CD4-positive, alpha-beta T cell treated with Interleukin-4 for 4 hours (primary cell): ENCODE results near the gene BANP.
"Not testable (repeated sequence)": the region's sequence is repeated elsewhere in the genome, so short reads cannot be mapped to it uniquely, and the experiment has no call there.

ENCODE experiments used
- DNase-seq: peaks from one replicate; pipeline ENCODE4 v3.0.0-alpha.2; 2020

BANP gene

DNA sequence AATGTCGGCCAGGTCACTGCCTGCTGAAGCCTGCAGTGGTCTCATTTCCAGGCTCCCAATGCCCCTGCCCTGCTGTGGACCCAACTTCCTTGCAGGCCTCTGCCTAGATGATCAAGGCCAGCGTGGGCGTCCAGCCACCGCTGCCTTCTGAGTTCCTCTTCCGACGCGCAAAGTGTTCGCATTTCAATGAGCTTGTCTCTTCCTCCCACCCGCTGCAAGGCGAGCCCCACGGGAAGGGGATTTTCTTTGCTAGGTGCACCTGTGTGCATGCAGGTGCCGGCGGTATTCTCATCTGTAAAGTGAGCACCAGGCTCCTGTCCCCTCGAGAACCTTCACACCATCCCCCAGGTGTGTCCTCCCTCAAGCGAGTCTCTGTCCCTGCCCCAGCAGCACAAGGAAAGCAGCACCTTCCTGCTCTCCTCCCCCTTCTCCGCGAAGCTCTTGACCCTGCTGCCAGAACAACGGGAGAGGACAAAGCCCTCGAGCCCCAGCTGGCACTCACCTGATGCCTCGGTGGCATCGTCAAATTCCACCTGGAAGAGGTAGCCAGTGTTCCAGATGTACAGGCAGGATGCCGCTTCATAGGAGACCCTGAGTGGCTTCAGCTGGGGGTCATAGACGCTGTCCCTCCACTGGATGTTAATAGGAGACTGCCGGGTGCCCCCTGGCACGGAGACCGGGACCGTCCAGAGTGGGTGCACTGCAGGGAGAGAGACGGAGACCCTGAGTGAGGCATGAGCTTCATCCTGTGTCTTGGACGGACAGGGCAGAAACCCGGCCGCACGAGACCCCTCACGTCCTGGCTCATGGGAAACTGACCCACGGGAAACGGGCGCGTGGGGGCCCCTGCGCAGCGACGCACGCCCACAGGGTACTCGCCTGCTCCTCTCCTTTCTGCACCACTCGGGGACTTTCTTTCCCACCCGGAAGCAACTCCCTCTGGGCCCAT is 24.7 kb upstream of the BANP start:
- no peak for DNase-seq

DNA sequence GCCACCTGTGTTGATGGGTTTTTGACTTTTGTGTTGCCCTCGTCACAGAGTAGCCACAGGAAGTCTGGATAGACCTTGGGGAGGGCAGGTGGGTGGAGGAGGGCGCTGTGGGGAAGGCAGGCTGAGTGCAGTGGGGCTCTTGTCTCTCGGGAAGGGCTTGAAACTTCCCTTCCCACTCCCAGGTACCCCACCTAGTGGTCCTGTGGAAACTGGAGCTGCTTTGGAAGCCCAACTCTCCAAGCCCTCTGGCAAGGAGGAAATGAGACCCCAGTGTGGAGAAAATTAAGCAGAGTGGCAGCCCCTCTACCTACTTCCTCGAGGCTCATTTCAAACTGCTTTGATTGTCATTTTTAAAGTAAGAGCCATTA is 24.1 kb upstream of the BANP start:
- no peak for DNase-seq

DNA sequence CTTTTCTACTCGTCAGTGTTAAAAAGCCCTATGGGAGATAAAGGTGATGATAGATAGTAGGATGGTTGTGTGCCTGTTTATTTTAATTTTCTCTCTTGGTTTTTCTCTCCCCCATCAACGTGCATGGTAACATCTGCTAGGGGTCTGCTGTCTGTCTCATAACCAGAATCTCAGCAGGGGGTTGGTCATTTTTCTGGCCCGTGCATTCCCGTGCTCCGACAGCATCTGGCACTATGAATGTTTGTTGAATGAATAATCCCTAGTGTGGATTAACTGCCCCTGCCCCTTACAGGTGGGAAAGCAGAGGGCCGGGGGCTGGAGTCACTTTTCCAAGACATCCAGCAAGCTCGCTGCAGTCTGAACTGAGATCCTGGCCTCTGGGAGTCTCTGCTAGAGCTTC is 21.2 kb upstream of the BANP start:
- DNase-seq = no peak

DNA sequence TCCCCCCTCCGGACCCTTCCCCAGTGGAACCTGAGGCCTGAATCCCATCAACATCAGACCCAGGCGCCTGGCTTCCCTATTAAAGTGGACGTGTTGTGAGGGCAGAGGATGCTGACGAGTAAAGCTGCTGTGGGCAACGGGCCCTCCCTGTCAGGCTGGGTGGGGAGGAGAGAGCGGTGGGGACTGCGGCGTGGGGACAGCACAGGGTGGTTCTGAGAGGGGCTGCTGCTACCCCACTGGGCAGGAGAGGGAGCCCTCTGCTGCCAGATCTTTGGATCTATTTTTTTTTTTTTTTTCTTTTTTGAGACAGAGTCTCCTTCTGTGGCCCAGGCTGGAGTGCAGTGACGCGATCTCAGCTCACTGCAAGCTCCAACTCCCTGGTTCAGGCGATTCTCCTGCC is 20.8 kb upstream of the BANP start:
- no peak for DNase-seq

DNA sequence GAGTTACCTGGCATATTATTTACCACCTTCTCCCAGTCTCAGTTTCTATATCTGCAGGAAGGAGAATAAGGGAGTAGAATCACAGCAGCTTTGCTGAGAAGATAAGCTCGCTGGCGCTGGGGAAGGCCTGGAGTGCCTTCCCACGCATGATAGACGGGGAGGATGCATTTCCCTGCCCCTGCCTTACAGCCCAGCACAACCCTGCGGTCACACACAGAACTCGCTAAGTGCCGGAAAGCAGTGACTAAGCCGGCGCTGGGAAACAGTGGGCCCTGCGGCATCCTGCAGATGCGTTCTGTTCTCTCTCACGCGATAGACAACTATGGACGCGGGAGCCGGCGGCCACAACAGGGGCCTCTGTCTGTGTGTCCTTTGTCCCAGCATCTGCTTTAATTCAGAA is 19.7 kb upstream of the BANP start:
- DNase-seq = no peak

DNA sequence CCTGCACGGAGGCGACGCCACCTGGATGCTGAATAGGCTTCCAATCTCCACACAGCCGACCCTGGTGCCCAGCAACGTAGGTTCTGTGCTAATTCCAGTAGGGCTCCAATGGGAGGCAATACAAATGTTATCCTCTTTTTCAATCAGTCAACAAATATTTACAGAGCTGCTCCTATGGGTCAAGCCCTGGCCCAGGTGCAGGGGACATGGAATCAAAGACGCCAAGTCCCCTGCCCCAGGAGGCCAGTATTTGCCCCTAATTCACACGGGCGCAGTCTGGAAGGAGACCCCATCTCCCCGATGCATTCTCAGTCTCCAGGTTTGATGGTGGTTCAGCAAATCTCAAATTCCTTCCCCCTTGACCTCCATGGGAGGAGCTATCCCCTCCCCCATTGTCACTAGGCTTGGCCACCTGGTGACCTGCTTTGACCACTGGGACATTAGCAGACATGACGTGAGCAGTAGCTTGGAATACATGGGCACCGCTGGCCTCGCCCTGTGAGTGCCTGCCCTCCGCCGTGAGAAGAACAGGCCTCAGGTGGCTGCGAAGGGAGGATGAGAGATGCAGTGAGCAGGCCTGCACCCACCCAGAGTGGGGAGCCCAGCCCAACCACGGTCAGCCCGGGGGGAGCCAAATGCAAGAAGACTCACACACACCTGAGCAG is 18.6 kb upstream of the BANP start:
- not testable (repeated sequence) for DNase-seq

DNA sequence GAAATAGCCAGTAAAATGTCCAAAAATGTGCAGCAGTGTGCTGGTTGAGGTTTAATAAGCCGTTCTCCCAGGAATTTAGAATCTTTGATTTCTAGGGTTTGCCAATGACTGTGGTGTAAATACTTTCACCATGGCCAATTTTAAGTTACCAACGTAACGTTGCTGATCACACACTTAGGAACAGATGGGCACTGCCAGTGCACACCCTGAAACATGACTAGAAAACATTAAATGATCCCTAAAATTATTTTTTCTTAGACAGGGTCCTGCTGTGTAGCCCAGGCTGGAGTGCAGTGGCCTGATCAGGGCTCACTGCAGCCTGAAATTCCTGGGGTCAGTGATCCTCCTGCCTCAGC is 18.1 kb upstream of the BANP start:
- no peak for DNase-seq

DNA sequence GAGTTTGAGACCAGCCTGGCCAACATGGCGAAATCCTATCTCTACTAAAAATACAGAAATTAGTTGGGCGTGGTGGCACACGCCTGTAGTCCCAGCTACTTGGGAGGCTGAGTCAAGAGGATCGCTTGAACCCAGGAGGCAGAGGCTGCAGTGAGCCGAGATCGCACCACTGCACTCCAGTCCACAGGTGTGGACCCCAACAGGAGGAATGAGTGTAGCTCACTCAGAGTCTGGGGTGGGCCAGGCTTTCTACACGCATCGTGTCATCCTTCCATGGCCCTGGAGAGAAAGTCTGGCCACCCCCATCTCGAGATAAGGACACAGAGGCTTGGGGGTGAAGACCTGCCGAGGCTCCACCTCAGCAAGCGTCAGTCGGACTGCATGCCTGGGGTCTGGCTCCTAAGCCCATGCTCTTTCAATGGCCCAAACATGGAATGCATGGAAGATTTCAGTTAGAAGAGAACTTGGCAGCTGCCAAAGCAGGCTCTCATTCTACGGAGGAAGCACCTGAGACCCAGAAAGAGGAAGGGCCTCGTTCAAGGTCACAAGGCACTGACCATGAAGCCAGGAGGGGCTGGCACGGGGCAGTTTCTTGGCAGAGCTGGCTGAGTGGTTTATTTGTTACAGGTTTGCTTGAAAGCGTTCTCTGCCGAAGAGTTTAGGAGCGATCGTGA is 16.3 kb upstream of the BANP start:
- not testable (repeated sequence) for DNase-seq

DNA sequence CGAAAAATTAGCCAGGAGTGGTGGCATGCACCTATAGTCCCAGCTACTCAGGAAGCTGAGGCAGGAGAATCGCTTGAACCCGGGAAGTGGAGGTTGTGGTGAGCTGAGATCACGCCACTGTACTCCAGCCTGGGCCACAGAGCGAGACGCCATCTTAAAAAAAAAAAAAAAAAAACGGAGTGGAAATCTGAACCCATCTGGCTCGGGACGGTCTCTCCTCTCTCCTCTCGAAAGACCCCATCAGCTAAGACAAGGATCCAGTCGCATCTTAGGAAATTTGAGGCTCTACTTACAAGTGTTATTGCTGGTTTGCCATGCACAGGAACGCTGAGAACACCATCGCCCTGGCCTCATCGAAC is 15.2 kb upstream of the BANP start:
- not testable (repeated sequence) for DNase-seq

DNA sequence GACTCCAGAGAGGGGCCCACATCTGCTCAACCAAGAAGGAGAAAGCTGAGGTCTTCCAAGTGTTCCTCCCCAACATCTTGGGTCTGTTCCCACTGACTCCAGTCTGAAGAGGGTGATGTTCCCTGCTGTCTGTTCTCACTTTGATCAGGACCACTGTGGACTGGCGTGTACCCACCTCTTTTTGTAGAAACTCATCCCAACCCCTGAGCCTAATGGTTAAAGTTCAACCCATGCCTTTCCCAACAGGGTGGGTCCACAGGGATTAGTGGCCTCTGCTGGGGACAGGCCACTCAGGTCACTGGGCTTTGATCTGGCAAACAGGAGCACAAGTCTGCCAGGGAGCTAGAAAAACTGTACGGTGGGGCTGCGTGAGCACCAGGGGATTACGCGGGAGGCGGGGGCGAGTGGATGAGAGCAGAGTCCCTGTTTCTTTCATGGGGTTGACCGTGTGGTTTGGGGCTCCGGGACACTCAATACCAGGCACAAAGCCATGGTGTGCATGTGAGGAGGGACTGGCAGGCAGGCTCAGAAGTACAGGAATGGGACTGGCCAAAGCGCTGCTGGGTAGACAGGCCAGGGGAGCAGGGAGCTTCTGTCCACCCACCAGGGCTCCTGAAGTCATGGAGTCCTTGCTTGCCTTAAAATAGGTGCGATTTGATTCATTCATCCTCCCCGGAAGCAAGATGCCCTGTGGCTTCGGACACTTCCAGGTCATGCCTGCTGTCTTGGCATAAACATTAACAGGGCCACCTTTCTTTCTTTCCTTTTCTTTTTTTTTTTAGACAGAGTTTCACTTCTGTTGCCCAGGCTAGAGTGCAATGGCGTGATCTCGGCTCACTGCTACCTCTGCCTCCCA is 14.6 kb upstream of the BANP start, which contains the start of gene CA5A:
CA5A (minus strand) TSS at position 155 of the 856 bp plus-strand sequence; CDS start at position 76, 79 bp downstream.
- no peak for DNase-seq

DNA sequence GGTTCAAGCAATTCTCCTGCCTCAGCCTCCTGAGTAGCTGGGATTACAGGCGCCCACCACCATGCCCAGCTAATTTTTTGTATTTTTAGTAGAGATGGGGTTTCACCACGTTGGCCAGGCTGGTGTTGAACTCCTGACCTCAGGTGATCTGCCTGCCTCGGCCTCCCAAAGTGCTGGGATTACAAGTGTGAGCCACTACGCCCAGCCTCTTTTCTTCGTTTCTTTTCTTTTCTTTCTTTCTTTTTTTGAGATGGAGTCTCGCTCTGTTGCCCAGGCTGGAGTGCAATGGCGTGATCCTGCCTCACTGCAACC is 14.0 kb upstream of the BANP start:
- not testable (repeated sequence) for DNase-seq

DNA sequence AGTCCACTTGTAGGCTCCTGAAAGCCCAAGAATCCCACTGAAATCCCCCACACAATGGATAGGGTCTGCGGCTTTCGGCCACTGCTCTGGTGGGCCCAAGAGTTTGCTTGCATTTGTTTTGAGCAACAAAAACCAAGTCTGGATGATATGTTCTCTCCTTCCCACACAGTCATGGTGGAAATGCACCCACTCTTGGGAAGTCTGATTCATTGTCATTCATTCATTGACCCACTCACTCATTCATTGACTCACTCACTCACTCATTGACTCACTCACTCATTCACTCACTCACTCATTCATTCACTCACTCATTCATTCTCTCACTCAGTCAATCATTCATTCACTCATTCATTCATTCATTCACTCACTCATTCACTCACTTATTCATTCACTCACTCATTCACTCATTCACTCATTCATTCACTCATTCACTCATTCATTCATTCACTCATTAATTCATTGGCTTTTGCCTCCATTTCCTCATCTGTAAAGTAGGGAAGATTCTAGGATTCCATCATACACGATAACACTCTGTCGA is 12.8 kb upstream of the BANP start:
- DNase-seq = no peak

DNA sequence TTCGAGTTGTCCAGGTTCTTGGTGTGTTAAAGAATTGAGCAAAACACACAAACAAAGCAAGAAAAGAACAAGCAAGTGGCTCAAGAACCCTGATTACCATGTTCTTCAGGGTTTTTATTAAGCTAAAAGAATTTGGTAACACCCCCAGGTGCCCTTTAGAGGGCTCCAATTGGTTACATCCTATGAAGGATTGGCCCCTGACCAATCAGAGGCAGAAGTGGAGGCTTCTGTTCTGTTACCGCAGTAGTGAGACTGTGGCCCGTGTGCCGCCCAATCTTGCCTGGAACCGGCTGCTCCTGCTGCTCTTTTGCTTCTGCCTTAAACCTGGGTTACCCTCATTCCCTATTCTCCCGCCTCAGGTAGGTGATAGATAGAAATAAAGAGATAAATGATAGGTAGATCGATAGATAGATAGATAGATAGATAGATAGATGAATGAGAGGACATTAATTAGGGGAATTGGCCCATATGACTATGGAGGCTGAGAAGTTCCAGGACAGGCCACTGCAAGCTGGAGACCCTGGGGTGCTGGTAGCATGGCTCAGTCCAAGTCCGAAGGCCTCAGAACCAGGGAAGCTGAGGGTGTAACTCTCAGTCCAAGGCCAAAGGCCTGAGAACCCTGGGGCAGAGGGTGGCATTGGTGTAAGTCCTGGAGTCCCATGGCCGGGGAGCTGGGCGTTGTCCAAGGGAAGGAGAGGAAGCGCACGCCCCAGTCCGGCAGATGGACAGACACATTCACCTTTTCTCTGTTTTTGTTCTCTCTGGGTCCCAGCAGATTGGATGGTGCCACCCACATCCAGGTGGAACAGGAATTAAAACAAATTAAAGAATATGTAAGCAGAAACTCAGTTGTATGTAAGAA is 11.4 kb upstream of the BANP start:
- no peak for DNase-seq

DNA sequence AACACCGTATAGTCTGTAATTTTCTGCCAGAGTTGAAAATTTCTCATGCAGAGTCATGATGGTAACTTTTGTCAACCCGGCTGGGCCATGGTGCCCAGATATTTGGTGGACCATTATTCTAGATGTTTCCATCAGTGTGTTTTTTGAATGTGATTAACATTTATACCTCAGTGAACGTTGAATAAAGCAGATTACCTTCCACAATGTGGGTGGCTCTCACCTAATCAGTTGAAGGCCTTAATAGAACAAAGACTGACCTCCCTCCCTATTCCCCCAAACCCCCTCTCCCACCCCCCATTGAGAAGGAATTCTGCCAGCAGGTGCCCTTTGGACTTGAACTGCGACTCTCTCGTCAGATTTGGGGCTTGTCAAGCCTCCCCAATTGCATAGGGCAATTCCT is 8.6 kb upstream of the BANP start:
- DNase-seq = no peak

DNA sequence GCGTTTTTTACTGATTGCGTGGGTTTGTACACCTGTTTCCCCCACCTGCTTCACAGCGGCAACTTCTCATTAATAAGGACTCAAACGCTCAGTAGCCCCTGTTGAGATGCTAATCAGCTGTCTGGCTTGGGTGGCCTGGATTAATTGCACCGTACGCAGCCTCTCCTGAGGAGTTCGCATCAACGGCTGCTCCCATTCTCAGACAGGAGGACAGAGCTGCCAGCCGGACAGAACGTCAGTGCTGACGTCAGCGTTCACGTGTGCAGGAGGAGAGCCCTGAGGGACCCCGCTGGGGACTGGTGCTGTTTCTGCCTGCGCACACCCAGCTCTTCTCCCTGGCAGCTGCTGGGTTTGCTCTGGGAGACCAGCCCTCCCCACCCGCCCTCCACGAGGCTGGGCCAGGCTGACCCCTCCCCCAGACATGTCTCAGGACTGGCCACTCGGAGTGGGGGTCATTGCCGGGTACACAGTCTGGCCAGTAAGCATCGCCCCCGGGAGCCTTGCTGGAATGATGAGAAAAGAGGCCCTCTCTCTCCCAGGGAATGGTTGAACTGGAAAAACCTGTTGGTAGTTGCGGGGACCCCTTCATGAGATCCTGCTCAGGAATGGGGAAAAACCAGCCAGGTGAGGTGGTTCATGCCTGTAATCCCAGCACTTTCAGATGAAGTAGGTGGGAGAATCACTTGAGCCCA is 5.7 kb upstream of the BANP start:
- DNase-seq = no peak

DNA sequence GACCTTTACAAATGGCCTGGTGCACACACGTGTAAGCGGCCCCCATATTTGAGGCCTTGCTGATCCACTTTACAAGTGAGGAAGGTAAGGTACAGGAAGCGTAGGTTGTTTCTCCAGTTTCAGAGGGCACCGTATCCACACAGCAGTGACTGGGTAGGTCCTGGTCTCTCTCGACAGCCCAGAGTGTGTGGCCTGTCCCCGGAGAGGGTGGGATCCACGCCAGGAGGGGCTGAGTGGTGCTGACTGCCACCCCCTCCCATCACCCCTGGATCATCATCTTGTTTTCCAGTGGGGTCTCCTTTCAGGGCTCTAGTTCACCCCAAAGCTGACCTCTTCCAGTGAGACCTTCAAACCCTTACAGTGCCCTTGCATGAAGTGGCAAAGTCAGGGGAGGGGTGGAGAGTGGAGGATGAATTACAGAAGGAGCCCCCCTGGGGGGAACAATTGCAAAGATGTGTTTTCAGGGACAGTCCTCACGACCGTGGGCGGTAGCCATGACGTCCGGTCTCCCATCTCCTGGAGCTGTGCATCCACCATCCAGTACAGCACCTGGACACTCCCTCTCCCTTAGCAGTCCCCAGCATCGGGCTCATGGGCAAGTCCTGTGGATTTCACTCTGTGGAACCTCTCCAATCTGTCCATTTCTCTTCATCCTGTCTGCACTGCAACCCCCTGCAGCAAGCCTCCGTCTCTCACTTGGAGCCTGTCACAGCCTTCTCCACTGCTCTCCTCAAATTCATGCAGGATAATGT is 4.5 kb upstream of the BANP start:
- no peak for DNase-seq

DNA sequence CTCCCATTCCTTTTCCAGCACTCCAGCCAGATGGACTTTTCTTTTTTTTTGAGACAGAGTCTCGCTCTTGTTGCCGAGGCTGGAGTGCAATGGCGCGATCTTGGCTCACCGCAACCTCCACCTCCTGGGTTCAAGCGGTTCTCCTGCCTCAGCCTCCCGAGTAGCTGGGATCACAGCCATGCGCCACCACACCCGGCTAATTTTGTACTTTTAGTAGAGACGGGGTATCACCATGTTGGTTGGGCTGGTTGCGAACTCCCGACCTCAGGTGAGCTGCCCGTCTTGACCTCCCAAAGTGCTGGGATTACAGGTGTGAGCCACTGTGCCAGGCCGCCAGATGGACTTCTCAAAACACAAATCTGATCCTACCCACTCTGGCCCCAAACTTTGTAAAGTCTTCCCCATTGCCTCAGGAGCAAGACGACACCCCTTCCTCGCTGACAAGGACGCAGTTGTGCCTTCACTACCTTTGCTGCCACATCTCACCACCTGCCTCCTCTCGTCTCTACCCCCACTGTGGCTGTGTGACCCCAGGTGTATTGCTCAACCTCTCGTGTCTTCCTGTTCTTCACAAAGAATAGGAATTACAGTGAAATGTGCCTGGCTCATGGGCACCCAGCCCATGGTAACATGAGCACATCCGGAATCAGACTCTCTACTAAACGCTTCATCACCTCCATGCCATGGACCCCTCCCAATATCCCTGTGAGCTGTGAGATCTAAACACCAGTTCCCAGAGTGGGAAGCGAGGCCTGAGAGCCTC is 3.7 kb upstream of the BANP start:
- no peak for DNase-seq

DNA sequence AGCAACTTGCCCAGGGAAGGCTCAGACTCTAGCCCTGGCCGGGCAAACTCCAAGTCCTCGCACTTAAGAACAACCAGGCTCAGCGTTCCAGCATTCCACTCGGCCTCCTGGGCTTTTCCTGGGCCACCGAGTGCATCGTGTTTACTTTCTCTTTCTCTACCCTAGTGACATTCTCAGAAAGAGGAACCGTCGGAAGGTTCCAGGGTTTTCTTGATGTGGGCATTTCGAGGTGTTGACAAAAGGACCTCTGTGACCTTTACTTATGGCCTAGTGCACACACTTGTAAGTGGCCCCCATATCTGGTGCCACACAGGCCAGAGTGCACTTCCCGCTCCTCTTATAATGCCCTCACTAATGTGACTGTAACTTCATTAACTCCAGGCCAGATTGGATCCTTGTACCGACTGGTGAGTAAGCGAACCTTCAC is 3.1 kb upstream of the BANP start:
- DNase-seq = no peak

DNA sequence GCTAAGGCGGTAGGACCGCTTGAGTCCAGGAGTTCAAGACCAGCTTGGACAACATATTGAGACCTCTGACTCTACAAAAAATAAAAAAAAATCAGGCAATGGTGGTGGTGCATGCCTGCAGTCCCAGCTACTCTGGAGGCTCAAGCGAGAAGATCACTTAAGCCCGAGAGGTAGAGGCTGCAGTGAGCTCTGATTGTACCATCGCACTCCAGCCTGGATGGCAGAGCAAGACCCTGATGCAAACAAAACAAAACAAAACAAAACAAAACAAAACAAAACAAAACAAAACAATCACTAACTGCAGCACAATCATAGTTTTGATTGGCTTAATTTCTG is 2.5 kb upstream of the BANP start:
- no peak for DNase-seq
